ENCODE measurements around the gene ANKMY1.

GRCh38 chr2:240438810-240439697, 118.7 kb downstream of the ANKMY1 start:
- TF ChIP-seq ZNF274 (IDR thresholded peaks at IDR 0.05; ENCODE audit: low read depth, low read length) (no peak), YY1 (IDR thresholded peaks at IDR 0.05; ENCODE audit: insufficient read depth, insufficient read length) (no peak), SUZ12 (IDR thresholded peaks at IDR 0.05; ENCODE audit: extremely low read depth, insufficient read depth, insufficient read length) (no peak)

Measured in NT2/D1 (cell line).